ENCODE results near the gene AP1S3.

DNA sequence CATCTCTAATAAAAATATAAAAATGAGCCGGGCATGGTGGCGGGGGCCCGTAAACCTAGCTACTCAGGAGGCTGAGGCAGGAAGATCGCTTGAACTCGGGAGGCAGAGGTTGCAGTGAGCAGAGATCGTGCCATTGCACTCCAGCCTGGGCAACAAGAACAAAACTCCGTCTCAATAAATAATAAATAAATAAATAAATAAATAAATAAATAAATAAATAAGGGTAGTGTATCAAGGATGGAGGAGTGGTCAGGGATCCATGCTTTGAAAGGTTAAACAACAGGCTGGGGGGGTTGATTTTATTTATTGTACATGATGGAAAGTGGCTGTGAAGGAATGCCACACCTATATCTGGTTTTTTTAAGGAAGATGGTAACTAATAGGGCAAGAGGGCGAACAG lies 63.2 kb downstream of the AP1S3 start:
- TF ChIP-seq, protein P1, sequence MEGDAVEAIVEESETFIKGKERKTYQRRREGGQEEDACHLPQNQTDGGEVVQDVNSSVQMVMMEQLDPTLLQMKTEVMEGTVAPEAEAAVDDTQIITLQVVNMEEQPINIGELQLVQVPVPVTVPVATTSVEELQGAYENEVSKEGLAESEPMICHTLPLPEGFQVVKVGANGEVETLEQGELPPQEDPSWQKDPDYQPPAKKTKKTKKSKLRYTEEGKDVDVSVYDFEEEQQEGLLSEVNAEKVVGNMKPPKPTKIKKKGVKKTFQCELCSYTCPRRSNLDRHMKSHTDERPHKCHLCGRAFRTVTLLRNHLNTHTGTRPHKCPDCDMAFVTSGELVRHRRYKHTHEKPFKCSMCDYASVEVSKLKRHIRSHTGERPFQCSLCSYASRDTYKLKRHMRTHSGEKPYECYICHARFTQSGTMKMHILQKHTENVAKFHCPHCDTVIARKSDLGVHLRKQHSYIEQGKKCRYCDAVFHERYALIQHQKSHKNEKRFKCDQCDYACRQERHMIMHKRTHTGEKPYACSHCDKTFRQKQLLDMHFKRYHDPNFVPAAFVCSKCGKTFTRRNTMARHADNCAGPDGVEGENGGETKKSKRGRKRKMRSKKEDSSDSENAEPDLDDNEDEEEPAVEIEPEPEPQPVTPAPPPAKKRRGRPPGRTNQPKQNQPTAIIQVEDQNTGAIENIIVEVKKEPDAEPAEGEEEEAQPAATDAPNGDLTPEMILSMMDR (conservative IDR thresholded peaks at IDR 0.05) = no peak
- no peak for TF ChIP-seq EZH2 (IDR thresholded peaks at IDR 0.05; ENCODE audit: low read depth)
